Left colon (tissue), 2 donors: ENCODE data around the gene PLOD1. TPM values are rescaled to one million over a fixed set of nuclear protein-coding genes. Genes with fewer than 3 reads are reported as not detected.
A peak's percentile ranks its signal among the peaks of the same experiment; 100 is the strongest.
"Not testable (repeated sequence)": the region's sequence is repeated elsewhere in the genome, so short reads cannot be mapped to it uniquely, and the experiment has no call there.

Source experiments
- ATAC-seq: fragments of 200-7000 bp; cut with Tn5 transposase; one replicate; pipeline ENCODE4 v1.9.1; 2020; ENCODE audit warnings: mild to moderate bottlenecking, moderate library complexity
- DNase-seq, 2 donors: peaks; one replicate each; pipeline ENCODE4 v3.0.0-alpha.2; 2020
- intact Hi-C, 2 donors: fragments of 100-400 bp; cut with DNase I in 1 of 2; cut with micrococcal nuclease in 1 of 2; formaldehyde crosslinking; loops; one replicate each; pipeline versions ENCODE4 v1.11.2 to v1.14.0; 2022; cut with DNase I, micrococcal nuclease
- long read RNA-seq: library from polyadenylated mRNA; unstranded; transcript quantifications from one replicate; pipeline ENCODE4 v2.0.0, GENCODE V29; 2021
- total RNA-seq, 2 donors: library from RNA; stranded (reverse); fragmentation: NEBNext Ultra II Directional; extraction: Animal tissue kit (Norgen Biotek cat#: 25700); gene quantifications; one replicate each; pipeline ENCODE4 v1.2.1, GENCODE V29; 2021
- donor health status: DM: no; HTN: no; CAD: no.
- donor health status: DM: yes; HTN: yes; CAD: no.

The PLOD1 gene
- 10 to 100 TPM; 36.4 to 49.8 TPM for total RNA-seq
- long read RNA-seq, transcript PLOD1-201 (19 exons, 2,940 nt): major isoform, 23 of 74 reads
- long read RNA-seq, transcript PLOD1-207 (2 exons, 2,339 nt): minor isoform, 9 of 74 reads
- long read RNA-seq, partial matches to known transcripts: 40 of 74 reads
- long read RNA-seq, other reads (novel, unspliced or antisense): 2 of 74 reads

DNA sequence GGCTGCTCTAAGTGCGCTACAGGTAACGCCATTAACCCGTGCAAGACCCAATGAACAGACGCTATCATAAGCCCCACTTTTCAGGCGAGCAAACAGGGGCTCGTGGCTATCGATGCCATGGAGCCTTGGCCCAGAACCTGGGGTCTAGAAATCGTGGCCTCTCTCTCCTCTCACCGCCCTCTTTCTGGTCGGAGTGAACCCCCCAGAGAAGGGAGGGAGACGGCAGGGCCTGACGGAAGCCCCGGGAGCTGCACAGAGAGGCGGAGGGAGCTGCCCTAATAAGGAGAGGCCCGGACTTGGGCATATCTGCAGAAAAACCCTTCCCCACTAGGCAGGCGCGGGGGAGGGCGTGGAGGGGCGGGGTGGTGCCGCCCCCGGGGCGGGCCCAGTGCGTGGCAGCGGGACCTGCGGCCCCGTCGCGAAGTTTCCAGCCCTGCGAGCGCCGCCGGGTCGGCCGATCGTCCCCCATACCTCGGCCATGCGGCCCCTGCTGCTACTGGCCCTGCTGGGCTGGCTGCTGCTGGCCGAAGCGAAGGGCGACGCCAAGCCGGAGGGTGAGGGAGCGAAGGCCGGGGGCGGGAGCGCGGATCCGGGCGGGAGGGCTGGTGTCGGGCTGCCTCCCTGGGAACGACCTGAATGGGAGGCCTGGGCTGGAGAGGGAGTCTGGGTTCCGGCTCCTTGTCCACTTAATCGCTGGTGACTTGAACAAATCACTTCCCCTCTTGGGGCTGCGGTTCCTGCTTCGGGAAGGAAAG is at the start of gene PLOD1:
TSS of gene PLOD1 (plus strand) at position 416 of the 755 bp plus-strand sequence. CDS start at position 479, 63 bp downstream.
- DNase-seq: peak; percentile 90 to 91
- intact Hi-C loops: no loop called here
- peak; percentile 96 for ATAC-seq

DNA sequence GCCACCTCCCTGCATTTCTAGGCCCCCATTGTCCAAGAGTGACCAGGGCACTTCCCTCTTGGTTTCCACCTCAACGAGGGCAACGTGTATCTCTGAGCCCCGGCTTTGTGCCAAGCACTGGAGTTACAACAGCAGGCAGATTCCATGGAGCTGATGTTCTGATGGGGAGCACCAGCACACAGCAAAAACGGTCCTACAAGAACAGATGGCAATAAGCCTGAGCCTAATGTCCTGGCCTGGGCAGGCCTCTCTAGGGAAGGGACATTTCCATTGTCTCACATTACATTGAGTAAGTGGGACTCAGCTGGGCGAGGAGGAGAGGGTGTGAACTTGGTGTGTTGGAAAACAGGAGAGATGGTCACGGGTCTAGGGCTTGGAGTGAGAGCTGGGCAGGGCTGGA is 48.6 kb upstream of the PLOD1 start:
- DNase-seq: no peak
- ATAC-seq: no peak
- intact Hi-C loops: no loop called here

DNA sequence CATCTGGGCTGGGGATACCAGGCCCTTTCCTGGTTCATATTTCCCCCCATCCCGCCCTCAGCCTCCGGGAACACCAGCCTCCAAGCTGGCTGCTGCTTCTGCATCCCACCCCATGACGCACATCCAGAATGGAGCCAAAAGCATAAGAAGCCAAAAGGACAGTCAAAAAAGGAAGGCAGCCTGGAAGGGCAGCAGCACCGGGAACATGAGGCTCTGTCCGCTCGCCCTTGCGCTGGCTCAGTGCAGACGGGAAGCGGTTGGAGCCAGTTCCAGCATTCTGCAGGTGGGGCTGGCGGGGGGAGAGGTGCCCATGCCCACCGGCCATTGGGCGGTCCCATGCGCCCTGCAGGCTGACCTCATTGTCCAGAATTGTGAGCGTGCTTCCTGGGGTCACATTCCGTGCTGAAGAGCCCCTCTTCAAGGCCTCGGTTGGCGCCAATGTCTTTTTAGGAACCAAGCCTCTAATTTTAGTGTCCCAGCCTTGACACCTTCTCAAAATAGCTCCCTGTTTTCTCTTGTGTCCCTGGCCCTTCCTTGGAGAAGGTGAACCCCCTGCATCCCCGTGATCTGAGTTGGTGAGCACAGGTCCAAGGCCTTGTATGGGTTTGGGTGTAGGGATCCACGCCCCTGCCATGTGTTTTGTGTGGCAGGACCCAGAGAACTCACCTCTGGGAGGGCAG is 47.4 kb upstream of the PLOD1 start:
- no peak for DNase-seq
- intact Hi-C loops: no loop called here
- ATAC-seq: no peak

DNA sequence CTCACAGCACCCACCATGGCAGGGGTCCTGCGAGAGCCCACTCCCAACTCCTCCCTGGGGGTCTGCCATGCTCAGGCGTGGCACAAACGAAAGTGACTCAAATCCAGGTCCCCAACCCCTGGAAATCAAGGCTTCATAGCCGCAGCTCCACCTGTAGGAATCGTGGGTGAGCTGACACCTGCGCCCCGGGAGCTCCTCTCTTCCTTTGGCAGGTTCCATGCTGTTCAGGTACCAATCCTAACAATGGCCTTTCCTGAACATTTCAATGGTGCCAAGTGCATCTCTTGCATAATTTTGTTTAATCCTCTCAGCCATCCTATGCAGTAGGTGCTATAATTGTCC is 46.9 kb upstream of the PLOD1 start:
- intact Hi-C loops: no loop called here
- ATAC-seq (no peak), DNase-seq (no peak)

DNA sequence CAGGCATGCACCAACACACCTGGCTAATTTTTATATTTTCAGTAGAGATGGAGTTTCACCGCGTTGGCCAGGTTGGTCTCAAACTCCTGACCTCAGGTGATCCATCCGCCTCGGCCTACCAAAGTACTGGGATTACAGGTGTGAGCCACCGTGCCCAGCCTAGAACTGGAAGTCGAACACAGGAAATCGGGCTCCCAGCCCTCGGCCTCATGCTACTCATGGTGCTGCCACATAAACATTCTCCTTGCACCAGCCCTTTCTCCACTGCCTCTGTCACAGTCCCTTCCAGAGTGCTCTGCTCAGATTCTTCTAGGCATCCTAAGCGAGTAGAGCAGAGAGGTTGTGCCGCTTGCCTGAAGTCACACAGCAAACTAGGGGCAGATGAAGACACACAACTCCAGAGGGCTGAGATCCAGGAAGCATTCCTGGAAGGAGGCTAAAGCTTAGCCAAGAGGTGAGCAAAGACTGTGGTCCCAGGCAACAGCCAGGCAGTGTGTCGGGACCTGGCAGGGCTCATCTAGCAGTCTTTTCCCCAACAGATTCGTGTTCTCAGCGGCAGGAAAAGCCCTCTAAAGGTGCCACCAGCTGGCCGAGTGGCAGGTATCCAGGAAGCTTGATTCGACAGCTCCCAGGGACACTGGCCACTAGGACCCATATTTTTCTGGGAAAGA is 46.2 kb upstream of the PLOD1 start:
- ATAC-seq (no peak), DNase-seq (no peak)
- intact Hi-C loops: no loop called here

DNA sequence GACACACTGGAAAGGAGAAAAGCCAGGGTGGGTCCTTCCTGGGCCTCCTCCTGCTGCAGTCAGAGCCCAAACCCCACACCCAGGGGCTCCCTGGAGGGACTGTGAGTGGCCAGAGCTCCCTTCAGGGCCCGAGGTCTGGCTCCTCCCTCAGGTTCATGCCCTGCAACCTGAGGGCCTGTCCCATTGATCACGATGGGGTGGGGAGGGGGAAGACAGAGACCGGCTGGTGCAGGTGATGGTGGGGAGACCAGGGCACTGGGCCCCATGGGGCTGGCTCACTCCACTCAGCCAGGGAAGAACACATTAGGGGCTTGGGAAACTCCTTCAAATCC is 45.7 kb upstream of the PLOD1 start:
- intact Hi-C loops: no loop called here
- ATAC-seq (no peak), DNase-seq (no peak)

DNA sequence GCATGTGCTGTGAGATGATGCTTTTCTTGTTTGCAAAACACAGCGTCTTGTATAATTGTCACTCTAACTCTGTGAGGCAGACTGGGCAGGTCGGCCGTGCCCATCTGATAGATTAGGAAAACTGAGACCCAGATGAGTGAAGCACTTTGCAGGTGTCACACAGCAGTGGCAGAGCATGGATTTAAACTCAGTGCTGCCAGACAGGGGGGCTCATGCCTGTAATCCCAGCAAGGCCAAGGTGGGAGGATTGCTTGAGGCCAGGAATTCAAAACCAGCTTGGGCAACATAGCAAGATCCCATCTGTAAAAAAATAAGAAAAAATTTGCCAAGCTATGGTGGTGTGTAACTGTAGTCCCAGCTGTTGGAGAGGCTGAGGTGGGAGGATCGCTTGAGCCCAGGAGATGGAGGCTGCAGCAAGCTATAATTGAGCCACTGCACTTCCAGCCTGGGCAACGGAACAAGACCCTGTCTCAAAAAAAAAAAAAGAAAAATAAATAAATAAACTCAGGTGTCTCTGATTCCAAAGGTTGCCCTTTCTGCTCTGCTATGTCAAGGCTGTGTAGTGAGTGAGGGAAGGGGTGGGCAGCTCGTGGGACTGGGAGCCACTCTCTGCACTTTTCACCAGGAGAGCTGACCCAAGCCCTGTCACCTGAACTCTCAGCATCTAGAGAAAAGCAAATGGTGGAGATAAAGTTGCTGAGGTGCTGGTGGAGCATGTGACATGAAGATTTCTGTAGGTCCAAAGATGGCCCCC is 42.9 kb upstream of the PLOD1 start:
- intact Hi-C loops: loop anchor here in 1 of 2 donors (10.0 kb wide), 1 partner anchor 57 kb away; no protein-coding TSS in a partner anchor
- ATAC-seq: no peak
- no peak for DNase-seq

DNA sequence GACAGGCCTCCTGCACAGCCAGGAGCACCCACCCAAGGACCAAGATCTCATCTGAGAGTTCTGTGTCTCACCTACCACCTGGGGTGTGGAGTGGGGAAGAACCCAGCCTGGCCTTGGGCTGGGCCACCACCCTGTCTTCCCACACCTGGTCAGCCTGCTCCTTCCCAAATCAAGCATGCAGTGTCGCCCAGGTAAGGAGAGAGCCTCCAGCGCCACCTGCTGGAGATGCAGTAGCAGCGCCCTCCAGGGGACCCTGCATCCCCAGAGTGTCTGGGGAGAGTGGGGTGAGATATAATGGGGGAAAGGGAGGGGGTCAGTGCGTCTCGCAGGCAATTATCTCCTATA is 40.6 kb upstream of the PLOD1 start:
- intact Hi-C loops: loop anchor here in 1 of 2 donors (10.0 kb wide), 1 partner anchor 59 kb away; no protein-coding TSS in a partner anchor
- peak; percentile 49 to 59 for DNase-seq
- peak; percentile 93 for ATAC-seq

DNA sequence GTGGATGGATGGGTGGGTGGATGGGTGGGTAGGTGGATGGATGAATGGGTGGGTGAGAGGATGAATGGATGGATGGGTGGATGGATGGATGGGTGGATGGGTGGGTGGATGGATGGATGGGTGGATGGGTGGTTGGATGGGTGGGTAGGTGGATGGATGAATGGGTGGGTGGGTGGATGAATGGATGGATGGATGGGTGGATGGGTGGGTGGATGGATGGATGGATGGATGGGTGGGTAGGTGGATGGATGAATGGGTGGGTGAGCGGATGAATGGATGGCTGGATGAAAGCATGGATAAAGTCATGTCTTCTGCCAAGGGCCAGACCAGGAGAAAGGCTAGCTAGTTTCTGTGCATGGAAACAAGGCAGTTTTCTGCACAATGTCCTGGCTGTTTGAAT is 40.0 kb upstream of the PLOD1 start:
- not testable (repeated sequence) for ATAC-seq, DNase-seq
- intact Hi-C loops: loop anchor here in 1 of 2 donors (10.0 kb wide), 1 partner anchor 60 kb away; no protein-coding TSS in a partner anchor

DNA sequence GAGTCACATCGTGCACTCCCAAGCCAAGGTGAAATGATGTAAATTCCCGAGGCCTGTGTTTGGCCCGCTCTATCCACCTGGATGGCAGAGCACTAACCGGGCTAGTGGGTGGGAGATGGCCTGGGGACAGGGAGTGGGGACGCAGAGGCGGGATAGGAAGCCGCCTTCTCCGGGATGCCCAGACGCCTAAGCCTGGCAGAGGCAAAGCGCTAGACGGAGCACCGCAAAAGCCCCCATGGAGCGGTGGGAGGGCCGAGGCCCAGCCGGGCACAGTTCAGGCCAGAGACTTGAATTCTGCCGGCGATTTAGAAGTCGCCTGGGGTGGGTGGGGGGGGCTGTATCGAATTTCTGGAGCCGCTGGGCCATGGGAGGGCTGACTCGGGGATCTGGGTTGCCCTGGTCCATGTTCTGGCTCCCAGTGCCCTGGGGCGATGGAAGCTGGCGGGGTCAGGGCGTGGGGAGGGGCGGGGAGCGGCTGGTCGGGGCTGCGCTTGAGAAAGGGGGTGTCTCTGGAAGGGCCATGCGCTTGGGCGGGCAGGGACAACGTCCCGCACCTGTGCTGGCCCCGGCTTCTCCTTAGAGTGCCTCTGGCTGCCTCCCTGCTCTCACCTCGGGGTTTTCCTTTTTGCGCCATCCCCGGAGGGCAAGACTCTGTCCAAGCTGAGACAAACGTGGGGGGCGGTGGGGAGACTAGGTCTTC is 36.3 kb upstream of the PLOD1 start:
- intact Hi-C loops: loop anchor here in 1 of 2 donors (10.0 kb wide), 1 partner anchor 63 kb away; no protein-coding TSS in a partner anchor
- DNase-seq (no peak), ATAC-seq (no peak)

DNA sequence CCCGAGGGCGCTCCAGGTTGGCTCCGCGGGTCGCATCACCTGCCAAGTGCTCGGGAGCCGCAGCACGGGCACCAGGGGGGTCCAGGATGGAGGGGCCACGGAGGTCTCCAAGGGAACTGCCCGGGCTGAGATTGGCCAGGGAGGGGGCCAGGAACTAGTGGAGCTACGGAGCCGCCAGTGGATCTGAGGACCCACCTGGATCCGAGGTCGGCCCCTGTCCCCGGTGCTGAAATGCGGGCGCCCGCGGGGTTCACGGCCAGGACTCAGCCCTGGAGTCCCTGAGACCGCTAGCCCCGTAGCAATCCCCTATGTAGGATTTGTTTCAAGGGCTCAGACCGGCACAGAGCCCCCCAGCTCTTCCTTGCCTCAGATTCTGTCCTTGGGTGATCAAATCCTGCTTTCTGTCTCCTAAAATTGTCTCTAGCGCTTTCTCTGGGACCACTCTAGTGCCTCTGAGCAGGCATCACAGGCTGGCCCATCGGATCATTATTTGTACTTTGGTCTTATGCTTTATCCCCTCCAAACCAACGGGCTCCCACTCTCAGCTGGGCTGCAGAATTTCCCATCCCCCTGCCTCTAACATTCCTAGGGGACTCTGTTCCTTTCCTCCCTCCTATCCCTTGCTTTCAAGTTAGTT is 35.6 kb upstream of the PLOD1 start:
- intact Hi-C loops: loop anchor here in 1 of 2 donors (10.0 kb wide), 1 partner anchor 64 kb away; no protein-coding TSS in a partner anchor
- ATAC-seq (no peak), DNase-seq (no peak)

DNA sequence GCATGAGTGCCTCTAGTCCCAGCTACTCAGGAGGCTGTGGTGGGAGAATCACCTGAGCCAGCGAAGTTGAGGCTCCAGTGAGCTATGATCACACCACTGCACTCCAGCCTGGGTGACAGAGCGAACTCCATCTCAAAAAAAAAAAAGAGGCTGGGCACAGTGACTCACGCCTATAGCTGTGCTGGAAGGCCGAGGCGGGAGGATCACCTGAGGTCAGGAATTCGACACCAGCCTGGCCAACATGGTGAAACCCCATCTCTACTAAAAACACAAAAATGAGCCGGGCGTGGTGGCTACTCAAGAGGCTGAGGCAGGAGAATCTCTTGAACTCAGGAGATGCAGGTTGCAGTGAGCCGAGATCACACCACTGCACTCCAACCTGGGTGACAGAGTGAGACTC is 33.1 kb upstream of the PLOD1 start:
- intact Hi-C loops: loop anchor here in 1 of 2 donors (10.0 kb wide), 1 partner anchor 73 kb away; no protein-coding TSS in a partner anchor
- DNase-seq, ATAC-seq: not testable (repeated sequence)

DNA sequence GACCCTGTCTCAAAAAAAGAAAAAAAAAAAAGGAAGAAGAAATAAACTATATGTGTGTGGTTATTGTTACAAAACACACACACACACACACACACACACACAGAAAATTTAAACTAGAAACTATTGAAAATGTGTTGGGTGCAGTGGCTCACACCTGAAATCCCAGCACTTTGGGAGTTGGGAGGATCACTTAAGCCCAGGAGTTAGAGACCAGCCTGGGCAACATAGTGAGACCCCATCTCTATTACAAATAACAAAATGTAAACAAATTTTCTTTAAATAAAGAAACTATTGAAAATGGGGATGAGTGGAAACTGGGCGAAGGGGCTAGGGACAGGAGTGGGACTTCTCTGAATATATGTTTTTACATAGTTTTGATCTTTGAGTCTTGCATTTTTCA is 31.3 kb upstream of the PLOD1 start:
- DNase-seq (no peak), ATAC-seq (no peak)
- intact Hi-C loops: loop anchor here in 1 of 2 donors (10.0 kb wide), 1 partner anchor 72 kb away; no protein-coding TSS in a partner anchor

DNA sequence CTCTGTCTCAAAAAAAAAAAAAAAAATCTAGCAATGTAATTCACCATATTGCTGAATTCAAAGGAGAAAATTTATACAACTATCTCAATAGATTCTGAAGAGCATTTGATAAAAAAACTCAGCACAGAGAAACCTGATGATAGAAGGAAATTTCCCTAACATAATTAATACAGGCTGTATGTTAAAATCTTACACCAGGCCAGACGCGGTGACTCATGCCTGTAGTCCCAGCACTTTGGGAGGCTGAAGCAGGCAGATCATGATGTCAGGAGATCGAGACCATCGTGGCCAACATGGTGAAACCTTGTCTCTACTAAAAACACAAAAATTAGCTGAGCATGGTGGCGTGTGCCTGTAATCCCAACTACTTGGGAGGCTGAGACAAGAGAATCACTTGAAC is 30.4 kb upstream of the PLOD1 start:
- intact Hi-C loops: loop anchor here in 1 of 2 donors (10.0 kb wide), 1 partner anchor 71 kb away; no protein-coding TSS in a partner anchor
- not testable (repeated sequence) for DNase-seq, ATAC-seq

DNA sequence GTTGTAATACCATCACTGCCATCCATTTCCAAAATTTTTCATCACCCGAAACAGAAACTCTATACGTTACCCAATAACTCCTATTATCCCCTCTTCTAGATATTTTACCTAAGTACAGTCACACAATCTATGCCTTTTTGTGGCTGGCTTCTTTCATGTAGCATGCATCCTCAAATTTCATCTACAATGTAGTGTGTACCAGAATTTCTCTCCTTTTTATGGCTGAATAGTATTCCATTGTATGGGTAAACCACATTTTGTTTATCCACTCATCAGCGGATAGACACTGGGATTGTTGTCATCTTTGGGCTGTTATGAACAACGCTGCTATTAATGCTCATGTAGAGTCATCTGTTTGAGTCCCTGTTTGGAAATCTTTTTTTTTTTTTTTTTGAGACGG is 29.5 kb upstream of the PLOD1 start:
- intact Hi-C loops: loop anchor here in 1 of 2 donors (10.0 kb wide), 1 partner anchor 70 kb away; no protein-coding TSS in a partner anchor

DNA sequence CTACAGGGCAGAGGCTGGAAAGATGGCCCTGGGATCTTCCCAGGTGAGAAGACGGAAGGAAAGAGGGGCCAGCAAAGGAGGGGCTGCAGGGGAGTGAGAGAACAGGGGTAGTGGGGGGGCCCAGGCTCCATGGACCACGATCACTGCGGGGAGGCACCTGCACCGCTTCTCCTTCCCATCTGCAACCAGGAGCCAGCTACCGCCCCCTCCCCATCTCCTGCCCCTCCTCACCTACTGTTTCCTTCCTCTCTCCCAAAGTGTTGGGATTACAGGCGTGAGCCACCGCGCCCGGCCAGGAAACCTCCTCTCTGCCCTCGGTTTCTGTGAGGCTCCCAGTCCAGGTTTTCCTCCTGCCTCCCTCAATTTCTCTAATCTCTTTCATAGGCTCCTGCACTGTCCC is 27.6 kb upstream of the PLOD1 start:
- ATAC-seq: no peak
- no peak for DNase-seq
- intact Hi-C loops: loop anchor here in 1 of 2 donors (10.0 kb wide), 1 partner anchor 68 kb away; no protein-coding TSS in a partner anchor

More for the DNA sequence above, 29.5 kb upstream of the PLOD1 start:
- ATAC-seq: no peak
- no peak for DNase-seq
